Kidney epithelial cell (primary cell): ENCODE measurements around the gene SLC38A1. TPM values are rescaled to one million over a fixed set of nuclear protein-coding genes. Genes with fewer than 3 reads are reported as not detected.
A peak's percentile ranks its signal among the peaks of the same experiment; 100 is the strongest.
"Not testable (repeated sequence)": the region's sequence is repeated elsewhere in the genome, so short reads cannot be mapped to it uniquely, and the experiment has no call there.

Experiments
- DNase-seq: peaks from one replicate; pipeline ENCODE4 v3.0.0-alpha.2; 2010; ENCODE audit warnings: low read depth
- H3K27me3 ChIP-seq: 2 replicates; pipeline ENCODE4 v1.6.0; 2011; ENCODE audit warnings: low read length; ENCODE audit not compliant: control insufficient read depth, insufficient read depth
- H3K36me3 ChIP-seq: 2 replicates; pipeline ENCODE4 v1.5.1; 2011; ENCODE audit warnings: low read length; ENCODE audit not compliant: control insufficient read depth, insufficient read depth
- H3K4me3 ChIP-seq: 2 replicates; pipeline ENCODE4 v1.5.1; 2011; ENCODE audit warnings: low read depth, mild to moderate bottlenecking, control low read depth, low read length
- CTCF ChIP-seq: IDR thresholded peaks from 2 replicates; pipeline ENCODE4 v1.5.1; 2011; ENCODE audit warnings: mild to moderate bottlenecking, moderate library complexity, low read length, control low read depth, inconsistent platforms; ENCODE audit not compliant: insufficient read depth, poor library complexity, severe bottlenecking
- total RNA-seq: library from RNA; depleted of rRNA; stranded (reverse); fragments of >200 nt; gene quantifications from 2 replicates; pipeline ENCODE4 v1.2.3, GENCODE V29; 2015

Gene SLC38A1
- total RNA-seq, 1 donor from 2014 or later: 245 TPM

DNA sequence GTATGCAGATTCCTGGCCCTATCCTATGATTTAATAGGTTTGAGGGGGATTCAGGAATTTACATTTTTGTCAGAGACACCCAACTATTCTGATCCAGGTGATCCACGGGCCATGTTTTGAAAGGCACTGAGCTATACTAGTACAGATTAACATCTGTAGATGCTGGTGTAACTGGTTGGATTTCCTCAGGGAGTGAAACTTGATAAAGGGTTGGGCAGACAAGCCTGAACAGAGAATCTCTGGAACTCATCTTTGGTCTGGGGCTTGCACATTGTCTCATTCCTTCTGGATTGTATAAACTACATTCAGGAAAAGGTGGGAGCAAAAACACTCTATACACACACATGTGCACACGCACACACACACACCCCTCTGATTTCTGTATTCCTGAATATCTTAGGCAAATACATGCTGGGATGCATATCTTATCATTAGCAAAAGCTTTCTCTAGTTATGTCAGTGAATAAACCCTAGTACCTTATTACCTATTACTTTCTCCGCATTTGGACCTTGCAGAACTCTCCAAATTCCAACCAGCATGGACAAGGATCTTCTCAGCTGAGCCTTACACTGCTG, 104.6 kb downstream of the SLC38A1 start:
- H3K27me3 ChIP-seq: no peaks in the 10 kb centered on the region
- no peak for DNase-seq
- H3K4me3 ChIP-seq: no peak overlapping the region
- H3K36me3 ChIP-seq: no peaks in the 10 kb centered on the region
- no peak for TF ChIP-seq CTCF

GRCh38 chr12:46162549-46163076, 106.2 kb downstream of the SLC38A1 start:
- H3K27me3 ChIP-seq, DNase-seq: not testable (repeated sequence)

DNA sequence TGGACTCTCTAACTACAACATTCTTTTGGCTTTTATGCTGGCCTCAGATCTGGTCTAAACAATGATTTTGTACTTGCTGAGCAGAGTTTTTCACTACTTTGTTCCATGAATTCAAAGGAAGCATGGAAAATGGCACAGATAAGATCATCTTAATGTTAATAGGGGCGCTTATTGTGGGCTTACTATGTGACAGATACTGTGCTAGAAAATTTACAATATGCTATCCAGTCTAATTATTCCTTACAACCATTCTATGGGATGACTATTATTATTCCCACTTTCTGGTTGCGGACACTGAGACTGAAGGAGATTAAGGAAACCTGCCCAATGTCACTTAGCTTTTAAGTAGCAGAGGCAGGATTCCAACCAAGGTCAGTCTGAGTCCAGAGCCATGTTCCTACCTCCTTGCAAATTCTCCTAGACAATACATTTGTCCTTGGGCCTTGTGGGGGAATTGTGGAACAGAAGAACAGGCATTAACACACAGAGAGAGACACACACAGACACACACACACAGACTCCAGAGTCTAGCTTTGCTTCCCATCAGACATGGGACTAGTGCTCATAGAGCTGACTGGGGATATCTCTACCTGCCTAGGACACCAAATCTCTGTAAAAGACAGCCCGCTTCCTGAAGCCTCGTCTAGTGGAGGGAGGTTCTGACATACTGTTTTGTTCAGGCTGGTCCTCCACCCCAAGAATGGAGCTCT, 107.7 kb downstream of the SLC38A1 start:
- no peak overlapping the region for H3K4me3 ChIP-seq

More at GRCh38 chr12:46162549-46163076, 106.2 kb downstream of the SLC38A1 start:
- H3K36me3 ChIP-seq, H3K4me3 ChIP-seq: not testable (repeated sequence)

DNA sequence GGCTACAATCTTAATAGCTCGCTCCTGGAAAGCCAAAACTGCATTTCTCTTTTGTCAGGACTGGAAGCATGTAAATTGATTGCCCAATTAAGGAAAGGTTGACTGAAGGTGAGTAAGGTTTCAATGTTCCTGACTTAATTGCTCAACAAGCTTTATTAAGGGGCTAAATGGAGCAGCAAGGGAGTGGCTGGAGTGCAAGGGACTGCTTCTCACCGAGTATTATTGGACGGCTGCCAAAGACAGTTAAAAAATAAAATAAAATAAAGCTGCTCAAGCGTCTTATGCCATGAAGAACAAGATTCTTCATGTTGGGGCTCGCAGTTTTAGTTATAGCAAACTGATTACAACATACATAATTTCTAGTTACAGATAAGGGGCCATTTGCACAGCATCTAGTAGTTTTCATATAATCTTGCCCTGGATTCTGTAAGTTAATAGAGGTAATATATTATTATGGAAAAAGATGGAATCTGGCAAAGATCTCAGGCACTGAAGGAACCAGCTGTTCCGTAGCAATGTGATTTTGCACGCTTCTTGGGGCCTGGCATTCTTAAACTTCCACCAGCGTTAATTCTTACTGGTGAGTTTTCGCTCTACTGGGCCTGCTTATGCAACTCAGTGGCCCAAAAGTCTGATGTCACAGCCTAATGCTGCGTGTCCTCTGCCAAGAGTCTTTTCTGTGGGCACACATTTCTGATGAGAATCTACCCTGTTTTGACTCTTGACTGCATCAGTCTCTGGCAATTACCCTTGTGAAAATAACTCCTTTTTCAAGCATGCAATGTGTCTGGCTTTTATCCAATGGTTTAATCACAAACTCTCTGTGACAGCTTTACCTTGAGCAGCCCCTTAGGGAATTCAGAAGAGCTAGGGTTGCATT, 108.5 kb downstream of the SLC38A1 start:
- Histone ChIP-seq H3K36me3 (no peaks in the 10 kb centered on the region), H3K4me3 (no peak overlapping the region), H3K27me3 (no peaks in the 10 kb centered on the region)
- TF ChIP-seq CTCF: no peak
- peak; percentile 92 for DNase-seq

More for the DNA sequence above, 107.7 kb downstream of the SLC38A1 start:
- Histone ChIP-seq H3K36me3 (no peaks in the 10 kb centered on the region), H3K27me3 (no peaks in the 10 kb centered on the region)
- no peak for DNase-seq
- TF ChIP-seq CTCF: no peak

DNA sequence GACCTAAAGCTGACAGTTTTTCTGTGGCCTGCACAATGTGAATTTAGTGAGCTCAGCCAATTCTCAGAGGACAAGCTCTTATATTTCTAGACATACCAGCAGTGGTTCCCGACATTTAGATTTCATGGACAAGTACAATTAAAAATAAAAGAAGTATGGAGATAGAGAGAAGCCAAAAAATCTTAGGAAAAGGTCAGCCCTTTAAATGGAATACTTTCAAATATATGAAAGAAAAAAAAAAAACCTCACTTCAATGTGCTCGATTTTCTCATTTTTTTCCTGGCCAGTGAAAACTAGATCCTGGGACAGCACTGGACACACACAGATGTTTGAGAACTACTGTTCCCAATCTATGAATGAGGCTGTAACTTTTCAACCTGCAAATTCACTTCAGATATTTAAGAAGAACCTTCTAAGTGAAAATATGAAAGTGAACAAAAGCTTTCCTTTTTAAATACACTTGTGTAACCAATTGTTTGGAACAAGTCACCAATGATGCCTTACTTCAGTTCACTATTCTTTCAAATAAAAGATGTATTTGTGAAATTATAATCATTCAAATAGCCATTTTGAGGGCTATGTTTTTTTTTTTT, 109.4 kb downstream of the SLC38A1 start:
- DNase-seq: no peak
- no peak for TF ChIP-seq CTCF
- no peaks in the 10 kb centered on the region for H3K36me3 ChIP-seq

More for the DNA sequence above, 109.4 kb downstream of the SLC38A1 start:
- Histone ChIP-seq H3K4me3 (no peak overlapping the region), H3K27me3 (no peaks in the 10 kb centered on the region)
